ENCODE measurements around the gene PGBD5.
"Not testable (repeated sequence)": the region's sequence is repeated elsewhere in the genome, so short reads cannot be mapped to it uniquely, and the experiment has no call there.

The PGBD5 gene, protein sequence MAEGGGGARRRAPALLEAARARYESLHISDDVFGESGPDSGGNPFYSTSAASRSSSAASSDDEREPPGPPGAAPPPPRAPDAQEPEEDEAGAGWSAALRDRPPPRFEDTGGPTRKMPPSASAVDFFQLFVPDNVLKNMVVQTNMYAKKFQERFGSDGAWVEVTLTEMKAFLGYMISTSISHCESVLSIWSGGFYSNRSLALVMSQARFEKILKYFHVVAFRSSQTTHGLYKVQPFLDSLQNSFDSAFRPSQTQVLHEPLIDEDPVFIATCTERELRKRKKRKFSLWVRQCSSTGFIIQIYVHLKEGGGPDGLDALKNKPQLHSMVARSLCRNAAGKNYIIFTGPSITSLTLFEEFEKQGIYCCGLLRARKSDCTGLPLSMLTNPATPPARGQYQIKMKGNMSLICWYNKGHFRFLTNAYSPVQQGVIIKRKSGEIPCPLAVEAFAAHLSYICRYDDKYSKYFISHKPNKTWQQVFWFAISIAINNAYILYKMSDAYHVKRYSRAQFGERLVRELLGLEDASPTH

DNA sequence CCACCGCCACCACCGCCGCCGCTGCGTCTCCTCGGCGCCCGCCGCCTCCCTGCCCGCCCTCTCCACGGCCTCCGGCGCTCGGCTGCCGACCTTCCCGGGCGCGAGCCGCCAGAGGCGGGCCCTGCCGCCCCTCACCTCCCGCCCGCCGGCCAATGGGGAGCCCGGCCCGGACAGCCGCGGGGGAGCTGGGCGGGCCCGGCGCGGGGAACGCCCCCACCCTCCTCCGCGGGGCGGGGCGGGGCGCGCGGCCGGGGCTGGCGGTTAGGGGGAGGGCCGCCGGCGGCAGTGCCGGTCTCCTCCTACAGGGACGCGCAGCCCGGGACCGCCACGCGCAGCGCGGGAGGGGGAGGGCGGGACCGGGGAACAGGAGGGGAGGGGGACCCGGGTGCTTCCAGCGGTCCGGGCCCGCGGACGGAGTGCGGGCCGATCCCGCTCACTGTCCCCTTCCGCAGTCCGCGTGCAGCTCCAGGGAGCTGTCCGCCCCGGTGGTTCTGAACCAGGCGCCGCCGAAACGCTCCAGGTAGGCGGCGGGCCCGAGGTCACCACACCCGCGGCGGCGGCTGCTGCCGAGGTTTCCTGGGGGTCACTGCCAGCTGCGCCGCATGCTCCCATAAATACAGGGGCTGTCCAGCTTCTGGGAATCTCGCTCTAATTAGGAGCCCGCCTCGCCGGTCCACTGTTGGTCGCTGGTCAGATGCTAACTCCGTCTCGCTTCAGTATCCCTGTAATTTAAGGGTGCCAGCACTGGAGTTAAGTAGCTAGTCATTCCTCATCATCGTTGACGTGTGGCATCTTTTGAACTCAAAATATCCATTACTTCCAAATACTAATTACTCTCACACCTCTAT, at the start of gene PGBD5:
Gene PGBD5, minus strand, starts transcription at position 87 of the 848 bp plus-strand sequence. CDS start 404 bp downstream, outside the sequence.
- DNase-seq: peak; percentile 25 to 46

GRCh38 chr1:230474924-230475323, 48.8 kb upstream of the PGBD5 start:
- DNase-seq: peak in 1 of 2 donors; percentile 10

DNA sequence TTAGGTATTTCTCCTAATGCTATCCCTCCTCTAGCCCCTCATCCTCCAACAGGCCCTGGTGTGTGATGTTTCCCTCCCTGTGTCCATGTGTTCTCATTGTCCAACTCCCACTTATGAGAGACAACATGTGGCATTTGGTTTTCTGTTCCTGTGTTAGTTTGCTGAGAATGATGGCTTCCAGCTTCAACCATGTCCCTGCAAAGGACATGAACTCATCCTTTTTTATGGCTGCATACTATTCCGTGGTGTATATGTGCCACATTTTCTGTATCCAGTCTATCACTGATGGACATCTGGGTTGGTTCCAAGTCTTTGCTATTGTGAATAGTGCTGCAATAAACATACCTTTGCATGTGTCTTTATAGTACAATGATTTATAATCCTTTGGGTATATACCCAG, 44.6 kb upstream of the PGBD5 start:
- not testable (repeated sequence) for DNase-seq

- no peak for DNase-seq
These were observed 43.1 kb upstream of the PGBD5 start for GRCh38 chr1:230469271-230469670.

GRCh38 chr1:230465691-230466090, 39.6 kb upstream of the PGBD5 start:
- DNase-seq: no peak

GRCh38 chr1:230464671-230465070, 38.5 kb upstream of the PGBD5 start:
- no peak for DNase-seq

- no peak for DNase-seq
These were observed 37.6 kb upstream of the PGBD5 start for GRCh38 chr1:230463760-230464159.

- no peak for DNase-seq
These were observed 37.2 kb upstream of the PGBD5 start for GRCh38 chr1:230463326-230463725.

DNA sequence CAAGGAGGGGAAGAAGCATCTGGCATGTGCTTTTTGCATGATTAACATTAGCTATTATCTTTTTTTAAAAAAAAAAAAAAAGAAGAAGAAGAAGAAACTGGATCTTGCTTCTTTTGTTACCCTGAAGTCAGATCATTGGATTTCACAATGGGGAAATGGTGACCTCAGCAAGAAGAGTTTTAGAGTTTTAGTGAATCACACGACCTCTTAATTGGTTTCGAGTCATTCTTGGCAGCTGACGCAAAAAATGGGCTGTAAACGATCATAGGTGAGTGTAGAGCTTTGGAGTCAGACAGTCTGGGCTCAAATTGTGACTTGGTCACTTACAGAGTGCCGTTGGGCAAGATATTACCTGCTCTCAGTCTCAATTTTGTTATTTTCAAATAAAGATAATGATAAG, 33.3 kb upstream of the PGBD5 start:
- DNase-seq: peak; percentile 75 to 82

GRCh38 chr1:230458509-230458908, 32.4 kb upstream of the PGBD5 start:
- peak; percentile 62 to 86 for DNase-seq

- no peak for DNase-seq
These were observed 30.3 kb upstream of the PGBD5 start for GRCh38 chr1:230456478-230456877.

GRCh38 chr1:230455291-230455690, 29.2 kb upstream of the PGBD5 start:
- DNase-seq: no peak

- no peak for DNase-seq
These were observed 27.2 kb upstream of the PGBD5 start for GRCh38 chr1:230453377-230453776.

DNA sequence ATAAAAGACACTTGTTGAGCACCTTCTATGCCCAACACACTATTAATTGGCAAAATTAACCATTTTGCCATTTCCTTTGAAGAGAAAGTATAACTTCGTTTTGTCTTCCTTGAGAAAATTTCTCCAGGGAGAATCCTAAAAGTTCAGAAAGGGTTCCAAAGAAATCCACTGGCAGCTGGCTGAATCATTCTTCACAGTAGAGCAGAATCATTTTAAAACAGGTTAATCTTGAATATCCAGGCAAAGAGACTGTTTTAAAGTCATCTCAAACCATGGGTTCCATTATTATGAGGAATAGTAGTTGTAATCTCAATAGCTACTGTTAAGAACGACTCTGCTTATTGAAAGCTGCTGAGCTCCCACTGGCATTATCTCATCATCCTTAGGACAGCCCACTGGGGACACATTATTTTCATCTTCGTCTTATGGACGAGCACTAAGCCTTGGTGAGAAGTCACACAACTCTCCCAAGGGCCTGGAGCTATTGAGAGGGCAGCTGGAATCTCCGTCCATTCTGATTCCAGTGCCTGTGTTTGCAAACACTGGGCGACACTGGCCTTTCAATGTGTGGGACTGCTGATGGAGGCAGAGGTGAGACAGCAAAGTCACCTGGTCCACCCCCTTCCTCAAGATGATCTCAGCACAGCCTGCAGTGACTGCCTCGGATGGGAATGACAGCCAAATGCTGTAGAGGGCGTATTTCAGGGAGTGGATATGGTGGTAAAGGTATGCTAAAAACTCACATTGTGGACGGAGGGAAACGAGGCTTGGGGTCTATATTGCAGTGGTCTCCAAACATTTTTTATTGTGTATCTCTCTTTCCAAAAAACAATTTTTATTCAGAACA, 15.3 kb upstream of the PGBD5 start:
- no peak for DNase-seq

GRCh38 chr1:230435108-230435507, 9.0 kb upstream of the PGBD5 start:
- DNase-seq: no peak

DNA sequence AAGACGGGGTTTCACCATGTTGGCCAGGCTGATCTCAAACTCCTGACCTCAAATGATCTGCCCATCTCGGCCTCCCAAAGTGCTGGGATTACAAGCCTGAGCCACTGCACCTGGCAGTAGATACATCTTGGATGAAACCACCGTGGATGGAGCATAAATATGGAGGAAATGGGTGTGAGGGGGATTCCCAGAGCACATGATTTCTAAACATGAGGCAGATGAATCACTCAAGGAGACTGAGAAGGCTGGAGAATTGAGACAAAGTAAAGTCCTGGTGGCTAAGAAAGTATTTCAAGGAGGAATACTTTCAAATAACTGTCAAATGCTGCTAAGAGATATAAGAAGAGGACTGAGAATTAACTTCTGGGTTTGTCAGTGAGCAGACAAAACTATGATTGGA, 5.4 kb upstream of the PGBD5 start:
- peak; percentile 17 to 47 for DNase-seq

- peak in 1 of 2 donors; percentile 29 for DNase-seq
These were observed 4.4 kb upstream of the PGBD5 start for GRCh38 chr1:230430499-230430898.

DNA sequence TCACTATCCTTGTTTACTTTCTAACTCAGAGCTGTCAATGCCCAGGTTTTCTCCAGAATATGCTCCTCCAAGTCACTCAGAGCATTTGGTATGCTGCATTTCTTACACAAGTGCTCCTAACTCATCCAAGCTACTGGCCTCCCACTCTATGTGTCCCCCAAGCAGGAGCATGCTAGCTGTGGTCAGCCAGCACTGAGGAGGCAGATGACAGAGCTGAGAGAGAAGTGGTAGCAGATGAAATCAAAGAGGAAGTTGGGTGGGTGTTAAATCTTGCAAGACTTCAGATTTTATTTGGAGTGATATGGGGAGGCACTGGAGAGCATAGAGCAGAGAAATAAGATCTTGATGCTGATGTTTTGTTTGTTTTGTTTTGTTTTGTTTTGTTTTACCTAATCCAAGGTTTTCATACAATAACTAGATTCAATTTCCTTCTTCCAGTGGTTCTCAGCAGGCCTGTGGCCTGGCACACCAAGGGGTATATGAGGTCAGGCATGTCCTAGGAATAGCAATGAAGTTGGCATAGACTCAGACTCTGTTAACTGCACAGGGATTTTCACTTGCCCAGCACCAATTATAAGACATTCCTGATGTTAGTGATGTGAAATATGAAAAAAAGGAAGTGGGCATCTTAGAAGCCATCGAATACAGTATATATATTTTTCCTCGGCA, 3.1 kb upstream of the PGBD5 start:
- peak; percentile 45 to 60 for DNase-seq

DNA sequence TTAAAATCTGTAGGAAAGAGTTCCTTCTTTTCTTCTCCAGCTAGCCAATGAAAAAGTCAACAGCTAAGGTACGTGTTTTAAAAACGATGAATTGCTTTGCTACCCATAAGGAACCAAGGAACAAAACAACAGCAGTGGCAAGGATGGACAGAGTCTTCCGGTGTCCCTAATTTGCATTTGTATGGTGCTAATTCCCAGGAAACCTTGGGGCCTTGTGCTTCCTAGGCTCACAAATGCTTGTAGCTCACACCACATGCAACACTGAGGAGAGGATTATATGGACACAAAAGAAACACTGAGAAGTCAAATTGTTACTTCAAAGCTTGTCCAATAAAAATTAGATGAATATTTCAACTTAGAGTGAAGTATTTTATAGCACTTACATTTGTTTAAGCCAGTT, 1.8 kb upstream of the PGBD5 start:
- no peak for DNase-seq

- DNase-seq: no peak
These were observed 1.2 kb upstream of the PGBD5 start for GRCh38 chr1:230427094-230427876.

All from inflammatory macrophage treated with lipopolysaccharide for 1 hour (primary cell).